Left lung (tissue), 10 donors: Measurements from ENCODE around the gene TMEM50A. TPM values are rescaled to one million over a fixed set of nuclear protein-coding genes. Genes with fewer than 3 reads are reported as not detected.
"Not testable (repeated sequence)": the region's sequence is repeated elsewhere in the genome, so short reads cannot be mapped to it uniquely, and the experiment has no call there.

ENCODE experiments used
- ATAC-seq: fragments of 200-7000 bp; cut with Tn5 transposase; one replicate; pipeline ENCODE4 v1.9.1; 2020; ENCODE audit warnings: moderate library complexity
- DNase-seq, 4 donors: peaks; one replicate each; pipeline ENCODE4 v3.0.0-alpha.2; 2013 to 2020
- H3K27ac ChIP-seq, 2 donors: fragments of 200-600 bp; sonication (generic) in 1 of 2; one replicate each; pipeline versions ENCODE4 v1.5.0 to v1.8.0; 2020 to 2021
- H3K27me3 ChIP-seq, 2 donors: fragments of 200-600 bp; sonication (generic) in 1 of 2; one replicate each; pipeline versions ENCODE4 v1.5.0 to v1.8.0; 2020 to 2021
- H3K36me3 ChIP-seq, 2 donors: fragments of 200-600 bp; sonication (generic) in 1 of 2; one replicate each; pipeline versions ENCODE4 v1.5.0 to v1.8.0; 2020 to 2021
- H3K4me1 ChIP-seq, 2 donors: fragments of 200-600 bp; one replicate each; pipeline ENCODE4 v1.8.0; 2021
- H3K4me3 ChIP-seq, 2 donors: fragments of 200-600 bp; sonication (generic) in 1 of 2; one replicate each; pipeline versions ENCODE4 v1.5.0 to v1.8.0; 2020 to 2021; ENCODE audit warnings: mild to moderate bottlenecking in 1 of 2
- H3K9me3 ChIP-seq, 2 donors: fragments of 200-600 bp; sonication (generic) in 1 of 2; one replicate each; pipeline versions ENCODE4 v1.5.0 to v1.8.0; 2020 to 2021
- intact Hi-C, 2 donors: fragments of 100-400 bp; cut with DNase I; formaldehyde crosslinking; loops; one replicate each; pipeline versions ENCODE4 v1.11.2 to v1.14.2; 2022
- polyA plus RNA-seq, 6 donors: library from polyadenylated mRNA; unstranded; fragments of 120-200 nt; gene quantifications; one replicate each; pipeline ENCODE4 v1.2.1, GENCODE V29; 2013; ENCODE audit not compliant: insufficient read length in 6 of 6
- total RNA-seq, 2 donors: library from RNA; stranded (reverse); fragmentation: NEBNext Ultra II Directional; extraction: Animal tissue kit (Norgen Biotek cat#: 25700); gene quantifications; one replicate each; pipeline ENCODE4 v1.2.1, GENCODE V29; 2021
- donor health status: DM: no; HTN: yes; CAD: no.
- donor health status: DM: no; HTN: no; CAD: no.

Gene TMEM50A
- total and polyA plus RNA-seq, 8 donors = 70.9 to 128 (median 84.2) TPM

DNA sequence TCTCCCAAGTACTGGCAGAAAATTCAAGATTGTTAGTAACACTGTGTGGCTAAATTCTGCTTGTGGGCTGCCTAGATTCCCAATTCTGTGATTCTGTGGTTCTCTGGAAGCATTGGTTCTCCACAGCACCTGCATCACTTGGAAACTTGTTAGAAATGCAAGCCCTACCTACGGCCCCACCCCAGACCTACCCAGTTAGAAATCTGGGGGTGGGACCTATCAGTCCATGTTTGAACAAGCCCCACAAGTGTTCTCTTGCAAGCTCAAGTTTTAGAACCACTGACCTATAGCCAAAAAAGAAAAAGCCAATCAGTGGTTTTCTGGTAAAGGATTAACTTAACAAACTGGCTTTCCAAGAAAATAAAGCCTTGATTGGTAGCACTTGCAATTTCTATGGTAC, 30.0 kb upstream of the TMEM50A start:
- H3K9me3 ChIP-seq, intact Hi-C loops, H3K4me1 ChIP-seq, DNase-seq, H3K27me3 ChIP-seq, H3K27ac ChIP-seq, H3K36me3 ChIP-seq, H3K4me3 ChIP-seq: not testable (repeated sequence)
- peak; percentile 87 for ATAC-seq

DNA sequence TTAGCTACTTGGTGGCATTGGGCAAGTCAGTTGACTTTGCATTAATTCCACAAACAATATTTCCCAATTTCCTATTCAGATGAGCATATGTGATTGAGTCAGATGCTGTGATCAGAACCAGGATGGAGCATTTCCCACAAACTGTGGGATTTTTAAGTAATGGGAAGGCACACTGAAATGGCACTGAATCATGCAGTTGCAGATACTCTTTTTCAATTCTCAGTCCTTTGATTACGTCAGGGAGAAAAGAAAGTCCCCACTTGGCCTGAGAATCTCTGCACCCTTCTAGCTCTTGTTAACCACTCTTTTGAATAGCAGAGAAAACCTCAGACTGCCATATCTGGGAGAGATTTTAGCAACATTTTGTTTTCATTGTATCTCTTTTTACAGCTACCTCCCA, 29.0 kb upstream of the TMEM50A start:
- H3K36me3 ChIP-seq, H3K27me3 ChIP-seq, DNase-seq, intact Hi-C loops, H3K27ac ChIP-seq, H3K4me1 ChIP-seq, H3K4me3 ChIP-seq, H3K9me3 ChIP-seq: not testable (repeated sequence)
- ATAC-seq = peak; percentile 17

DNA sequence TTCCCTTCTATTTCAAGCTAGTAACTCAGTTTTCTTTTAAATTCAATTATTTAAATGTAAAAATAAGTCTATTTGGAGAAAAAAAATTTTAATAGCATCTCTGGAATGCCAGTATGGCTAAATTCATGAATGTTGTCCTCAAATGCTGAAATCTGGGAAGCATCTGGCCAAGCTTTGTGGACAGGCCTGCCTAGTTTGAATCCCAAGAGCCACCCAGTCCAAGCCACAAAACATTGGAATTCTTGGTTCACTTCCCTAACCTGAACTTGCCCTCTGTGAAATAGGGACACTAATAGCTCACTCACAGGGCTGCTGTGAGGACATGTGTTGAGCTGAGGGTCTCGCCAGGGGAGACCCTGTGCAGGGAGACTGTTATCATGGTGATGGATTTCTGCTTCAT, 28.6 kb upstream of the TMEM50A start:
- H3K36me3 ChIP-seq, ATAC-seq, H3K27me3 ChIP-seq, H3K9me3 ChIP-seq, H3K4me1 ChIP-seq, H3K27ac ChIP-seq, H3K4me3 ChIP-seq, DNase-seq, intact Hi-C loops: not testable (repeated sequence)

DNA sequence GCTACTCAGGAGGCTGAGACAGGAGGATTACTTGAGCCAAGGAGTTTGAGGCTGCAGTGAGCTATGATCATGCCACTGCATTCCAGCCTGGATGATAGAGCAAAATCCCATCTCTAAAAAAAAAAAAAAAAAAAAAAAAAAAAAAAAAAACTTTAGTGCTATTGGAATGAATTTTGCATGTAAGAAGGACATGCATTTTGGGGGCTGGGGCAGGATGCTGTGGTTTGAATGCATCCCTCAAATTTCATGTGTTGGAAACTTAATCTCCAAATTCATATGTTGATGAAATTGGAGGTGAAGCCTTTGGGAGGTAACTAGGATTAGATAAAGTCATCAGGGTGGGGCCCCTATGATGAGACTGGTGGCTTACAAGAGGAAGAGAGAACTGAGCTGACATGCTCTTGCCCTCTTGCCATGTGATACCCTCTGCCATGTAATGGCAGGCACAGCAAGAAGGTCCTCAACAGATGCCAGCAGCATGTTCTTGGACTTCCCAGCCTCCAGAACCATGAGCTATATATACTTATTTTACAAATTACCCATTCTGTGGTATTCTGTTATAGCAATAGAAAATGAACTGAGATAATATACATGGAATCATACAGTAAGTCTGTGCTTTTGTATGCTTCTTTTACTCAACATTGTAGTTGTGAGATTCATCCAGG, 25.2 kb upstream of the TMEM50A start:
- H3K27ac ChIP-seq, H3K9me3 ChIP-seq, intact Hi-C loops, H3K4me1 ChIP-seq, H3K4me3 ChIP-seq, ATAC-seq, H3K36me3 ChIP-seq, DNase-seq, H3K27me3 ChIP-seq: not testable (repeated sequence)

DNA sequence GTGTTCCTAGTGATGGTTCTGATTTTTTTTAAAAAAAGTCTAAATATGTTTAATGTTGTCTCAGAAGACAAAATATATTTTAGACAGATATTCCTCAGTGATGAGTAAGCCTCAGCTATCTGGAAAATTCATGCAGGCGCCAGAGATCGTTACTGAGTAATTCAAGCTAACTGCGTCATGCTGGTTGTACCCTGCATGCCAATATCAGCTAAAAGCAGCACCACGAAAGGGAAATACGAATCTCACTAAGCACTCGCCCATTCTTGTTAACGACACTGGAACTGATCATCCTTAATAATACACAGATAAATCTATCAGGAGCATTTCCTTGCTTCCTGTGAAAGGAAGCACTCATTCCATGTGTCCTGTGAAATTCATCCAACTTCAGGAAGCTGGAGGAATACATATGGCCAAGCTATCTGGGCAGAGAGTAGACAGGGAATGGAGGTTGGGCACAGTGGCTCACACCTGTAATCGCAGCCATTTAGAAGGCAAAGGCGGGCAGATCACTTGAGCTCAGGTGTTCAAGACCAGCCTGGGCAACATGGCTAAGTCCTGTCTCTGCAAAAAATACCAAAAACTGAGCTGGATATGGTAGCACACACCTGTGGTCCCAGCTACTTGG, 17.7 kb upstream of the TMEM50A start:
- H3K36me3 ChIP-seq, H3K27me3 ChIP-seq, ATAC-seq, H3K27ac ChIP-seq, DNase-seq, H3K4me1 ChIP-seq, H3K9me3 ChIP-seq, H3K4me3 ChIP-seq, intact Hi-C loops: not testable (repeated sequence)

GRCh38 chr1:25322127-25322526, 16.0 kb upstream of the TMEM50A start:
- H3K9me3 ChIP-seq, H3K27ac ChIP-seq, H3K4me3 ChIP-seq, H3K4me1 ChIP-seq, DNase-seq, intact Hi-C loops, ATAC-seq, H3K36me3 ChIP-seq, H3K27me3 ChIP-seq: not testable (repeated sequence)

- H3K4me3 ChIP-seq, H3K9me3 ChIP-seq, H3K27me3 ChIP-seq, H3K4me1 ChIP-seq, intact Hi-C loops, H3K36me3 ChIP-seq, H3K27ac ChIP-seq, ATAC-seq, DNase-seq: not testable (repeated sequence)
Observed at GRCh38 chr1:25324407-25324806, 13.7 kb upstream of the TMEM50A start.

DNA sequence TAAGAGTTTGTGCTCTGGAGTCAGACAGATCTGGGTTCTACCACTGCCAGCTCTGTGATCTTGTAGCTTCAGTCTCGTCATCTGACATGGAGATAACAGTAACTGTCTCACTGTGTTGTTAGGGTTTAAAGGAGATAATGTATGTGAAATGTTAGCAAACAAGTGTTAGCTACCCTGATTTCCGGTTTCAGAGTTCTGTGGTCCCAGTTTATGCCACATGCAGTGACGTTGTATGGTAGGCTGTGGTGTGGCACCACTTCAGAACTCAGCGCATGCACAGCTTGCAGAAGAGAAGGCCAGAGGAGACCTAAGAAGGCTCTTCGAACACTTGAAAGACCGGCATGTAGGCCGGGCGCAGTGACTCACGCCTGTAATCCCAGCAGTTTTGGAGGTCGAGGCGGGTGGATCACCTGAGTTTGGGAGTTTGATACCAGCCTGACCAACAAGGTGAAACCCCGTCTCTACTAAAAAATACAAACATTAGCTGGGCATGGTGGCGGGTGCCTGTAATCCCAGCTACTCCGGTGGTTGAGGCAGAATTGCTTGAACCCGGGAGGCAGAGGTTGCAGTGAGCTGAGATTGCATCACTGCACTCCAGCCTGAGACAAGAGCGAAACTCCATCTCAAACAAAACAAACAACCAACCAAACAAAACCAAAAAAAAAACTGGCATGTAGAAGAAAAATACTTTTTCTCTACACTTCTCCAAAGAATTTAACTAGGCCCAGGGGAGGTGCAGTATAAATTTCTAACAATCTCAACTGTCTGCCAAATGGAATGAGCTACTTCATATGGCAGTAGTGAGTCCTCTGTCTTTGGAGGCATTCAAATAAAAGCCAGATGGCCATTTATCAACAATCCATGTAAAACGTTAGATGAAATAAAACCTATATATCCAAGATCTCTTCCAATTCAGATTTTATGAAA, 10.0 kb upstream of the TMEM50A start:
- ATAC-seq = peak; percentile 40
- DNase-seq, H3K9me3 ChIP-seq, H3K36me3 ChIP-seq, H3K4me3 ChIP-seq, H3K27me3 ChIP-seq, intact Hi-C loops, H3K27ac ChIP-seq: not testable (repeated sequence)
- H3K4me1 ChIP-seq = peaks cover 0 to 19% of the 10 kb centered on the region in 2 donors

DNA sequence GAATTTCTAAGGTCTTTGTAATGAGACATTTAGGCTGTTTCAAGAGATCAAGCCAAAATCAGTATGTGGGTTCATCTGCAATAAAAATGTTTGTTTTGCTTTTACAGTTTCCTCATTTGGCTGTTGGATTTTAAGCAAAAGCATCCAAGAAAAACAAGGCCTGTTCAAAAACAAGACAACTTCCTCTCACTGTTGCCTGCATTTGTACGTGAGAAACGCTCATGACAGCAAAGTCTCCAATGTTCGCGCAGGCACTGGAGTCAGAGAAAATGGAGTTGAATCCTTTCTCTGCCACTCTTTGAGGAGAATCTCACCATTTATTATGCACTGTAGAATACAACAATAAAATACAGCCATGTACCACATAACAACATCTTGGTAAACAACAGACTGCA, 9.3 kb upstream of the TMEM50A start:
- H3K27ac ChIP-seq, intact Hi-C loops, H3K9me3 ChIP-seq, H3K36me3 ChIP-seq, DNase-seq, ATAC-seq, H3K4me3 ChIP-seq, H3K27me3 ChIP-seq: not testable (repeated sequence)
- peaks cover 0 to 19% of the 10 kb centered on the region in 2 donors for H3K4me1 ChIP-seq

GRCh38 chr1:25329336-25329735, 8.8 kb upstream of the TMEM50A start:
- H3K4me3 ChIP-seq, H3K27me3 ChIP-seq, H3K9me3 ChIP-seq, ATAC-seq, intact Hi-C loops, DNase-seq, H3K36me3 ChIP-seq: not testable (repeated sequence)
- H3K4me1 ChIP-seq = peaks cover 0 to 19% of the 10 kb centered on the region in 2 donors
- peak overlapping the region in 1 of 2 donors; percentile 75 for H3K27ac ChIP-seq

DNA sequence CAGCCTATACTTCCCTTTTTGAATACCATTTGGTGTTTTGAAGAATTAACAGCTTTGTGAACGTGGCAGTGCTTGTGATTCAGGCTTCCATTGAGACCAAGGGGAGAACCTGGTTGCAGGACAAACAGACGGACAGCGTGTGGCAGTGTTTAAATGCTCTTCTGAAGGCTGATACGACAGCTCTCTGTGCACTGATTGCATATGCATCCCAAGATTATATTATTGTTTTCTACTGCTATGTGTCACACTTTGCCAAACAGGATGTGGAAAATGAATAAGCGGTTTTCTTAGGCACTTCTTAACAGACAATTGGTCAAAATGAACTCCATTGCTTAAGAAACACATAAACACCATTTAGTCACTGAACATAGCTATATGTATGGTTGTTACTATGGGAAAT, 8.2 kb upstream of the TMEM50A start:
- H3K4me3 ChIP-seq, DNase-seq, H3K9me3 ChIP-seq, H3K36me3 ChIP-seq, intact Hi-C loops, H3K27me3 ChIP-seq: not testable (repeated sequence)
- peaks cover 0 to 19% of the 10 kb centered on the region in 2 donors for H3K4me1 ChIP-seq
- peak; percentile 57 for ATAC-seq
- H3K27ac ChIP-seq = peak overlapping the region in 1 of 2 donors; percentile 75

- ATAC-seq (peak; percentile 74), DNase-seq (peak in 3 of 4 donors; percentile 2 to 89 (median 57))
- peaks cover 10 to 25% of the 10 kb centered on the region in 2 donors for H3K4me1 ChIP-seq
- H3K27me3 ChIP-seq, H3K36me3 ChIP-seq, intact Hi-C loops, H3K9me3 ChIP-seq: not testable (repeated sequence)
- H3K4me3 ChIP-seq = peak overlapping the region; percentile 56 to 93
- H3K27ac ChIP-seq = peak overlapping the region in 1 of 2 donors; percentile 57
Observed at GRCh38 chr1:25336922-25337354, 1.2 kb upstream of the TMEM50A start.
